Right lobe of liver (tissue), 6 donors: ENCODE measurements around the gene GALNT15. TPM values are rescaled to one million over a fixed set of nuclear protein-coding genes. Genes with fewer than 3 reads are reported as not detected.

Experiments used
- ATAC-seq, 4 donors: fragments of 200-7000 bp; cut with Tn5 transposase; one replicate each; pipeline ENCODE4 v1.9.1; 2020; ENCODE audit warnings: mild to moderate bottlenecking in 4 of 4, moderate library complexity in 4 of 4
- DNase-seq, 3 donors: peaks; one replicate each; pipeline ENCODE4 v3.0.0-alpha.2; 2020
- H3K27ac ChIP-seq, 3 donors: fragments of 200-600 bp; one replicate each; pipeline ENCODE4 v1.8.0; 2022
- H3K27me3 ChIP-seq, 2 donors: fragments of 200-600 bp; one replicate each; pipeline ENCODE4 v1.8.0; 2022
- H3K36me3 ChIP-seq, 4 donors: fragments of 200-600 bp; sonication (generic) in 1 of 4; one replicate each; pipeline versions ENCODE4 v1.5.1 to v1.8.0; 2017 to 2022; ENCODE audit warnings: control low read depth in 1 of 4
- H3K4me1 ChIP-seq, 4 donors: fragments of 200-600 bp; sonication (generic) in 1 of 4; one replicate each; pipeline versions ENCODE4 v1.5.1 to v1.8.0; 2017 to 2022; ENCODE audit warnings: control low read depth in 1 of 4
- H3K4me3 ChIP-seq, 3 donors: fragments of 200-600 bp; one replicate each; pipeline ENCODE4 v1.8.0; 2022
- H3K9me3 ChIP-seq, 4 donors: fragments of 200-600 bp; sonication (generic) in 1 of 4; one replicate each; pipeline versions ENCODE4 v1.5.1 to v1.8.0; 2017 to 2022; ENCODE audit warnings: control low read depth in 1 of 4
- CTCF ChIP-seq, 4 donors: fragments of 200-600 bp in 3 of 4; fragments of 450-650 bp in 1 of 4; IDR thresholded peaks; one replicate each; pipeline versions ENCODE4 v1.5.1 to v1.8.0; 2016 to 2022; ENCODE audit warnings: antibody characterized with exemption in 4 of 4, mild to moderate bottlenecking in 2 of 4
- POLR2A ChIP-seq: fragments of 450-650 bp; IDR thresholded peaks from one replicate; pipeline ENCODE4 v1.6.1; 2017; ENCODE audit warnings: antibody characterized with exemption, mild to moderate bottlenecking
- WGBS: methylation state at CpG from one replicate; pipeline ENCODE4 v1.1.6; 2018; ENCODE audit warnings: low coverage, low lambda C conversion rate; ENCODE audit not compliant: insufficient coverage; ENCODE audit errors: missing lambda C conversion rate; 5-methylcytosine and 5-hydroxymethylcytosine counted together
- intact Hi-C, 2 donors: fragments of 100-400 bp; cut with DNase I; formaldehyde crosslinking; loops; one replicate each; pipeline versions ENCODE4 v1.11.2 to v1.14.1; 2022
- total RNA-seq, 6 experiments: library from RNA; depleted of rRNA in 2 of 6; stranded (reverse); fragments of >200 nt in 2 of 6; fragmentation: NEBNext Ultra II Directional in 3 of 6; extraction: Animal tissue kit (Norgen Biotek cat#: 25700) in 3 of 6; gene quantifications; one replicate each; pipeline versions ENCODE4 v1.1.0 to v1.2.4, GENCODE V29; 2016 to 2023
- donor health status: DM: no; HTN: yes; CAD: no.
- donor health status: DM: no; HTN: no; CAD: no.
- donor health status: DM: no; HTN: no; CAD: no.
- donor health status: DM: no; HTN: yes; CAD: no.
- donor health status: DM: no; HTN: yes; CAD: no.

The GALNT15 gene
- total RNA-seq, 6 experiments from 2014 or later, result 2.0 to 9.2 (median 4.0) TPM

GRCh38 chr3:16222547-16222946 lies 48.1 kb downstream of the GALNT15 start:
- H3K36me3 ChIP-seq, result peaks cover 0 to 2% (median 0%) of the 10 kb centered on the region in 4 donors
- intact Hi-C loops, result no loop called here
- 100% methylated on average over 1 of the region's 2 CpGs for WGBS
- no peaks in the 10 kb centered on the region for H3K4me1 ChIP-seq
- no peak for TF ChIP-seq CTCF (IDR thresholded peaks at IDR 0.05)
- no peak for TF ChIP-seq POLR2A
- no peaks in the 10 kb centered on the region for H3K9me3 ChIP-seq
- DNase-seq, result no peak
- no peak overlapping the region for H3K4me3 ChIP-seq
- no peak overlapping the region for H3K27ac ChIP-seq
- ATAC-seq, result no peak
- H3K27me3 ChIP-seq, result no peaks in the 10 kb centered on the region

DNA sequence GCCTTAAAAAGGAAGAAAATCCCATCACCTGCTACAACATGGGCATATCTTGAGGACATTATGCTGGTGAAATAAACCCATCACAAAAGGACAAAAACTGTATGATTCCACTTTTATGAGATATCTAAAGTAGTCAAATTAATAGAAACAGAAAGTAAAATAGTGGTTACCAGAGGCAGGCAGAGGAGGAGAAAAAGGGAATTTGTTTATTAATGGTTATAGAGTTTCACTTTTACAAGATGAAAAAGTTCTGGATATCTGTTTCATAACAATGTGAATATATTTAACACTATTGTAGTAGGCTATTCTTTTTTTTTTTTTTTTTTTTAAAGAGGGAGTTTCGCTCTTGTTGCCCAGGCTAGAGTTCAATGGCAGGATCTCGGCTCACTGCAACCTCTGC lies 49.8 kb downstream of the GALNT15 start:
- 83% methylated on average over 2 of the region's 2 CpGs for WGBS
- Histone ChIP-seq H3K27ac (no peak overlapping the region), H3K9me3 (no peaks in the 10 kb centered on the region), H3K4me3 (no peak overlapping the region), H3K27me3 (no peaks in the 10 kb centered on the region), H3K4me1 (no peaks in the 10 kb centered on the region), H3K36me3 (peaks cover 0 to 2% (median 0%) of the 10 kb centered on the region in 4 donors)
- intact Hi-C loops, result no loop called here
- no peak for DNase-seq
- no peak for ATAC-seq
- TF ChIP-seq CTCF (IDR thresholded peaks at IDR 0.05) (no peak), POLR2A (no peak)

DNA sequence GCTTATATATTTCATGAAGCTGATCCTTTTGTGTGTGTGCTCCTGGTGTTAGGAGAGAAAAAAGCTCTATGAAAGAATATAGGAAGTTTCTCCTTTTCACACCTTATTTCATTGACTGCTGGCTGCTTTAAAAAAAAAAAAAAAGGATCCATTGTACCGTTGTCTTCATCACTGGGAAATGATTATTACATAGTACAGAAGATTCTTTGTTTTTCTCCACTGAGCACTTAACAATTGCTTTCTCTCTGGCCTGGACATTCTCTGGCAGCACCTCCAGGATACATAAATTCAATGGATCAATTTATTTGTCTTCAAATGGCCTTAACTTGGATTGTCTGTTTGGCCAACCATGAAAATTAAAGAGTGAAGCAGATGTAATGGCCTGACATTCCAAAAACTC lies 53.1 kb downstream of the GALNT15 start:
- H3K27me3 ChIP-seq, result no peaks in the 10 kb centered on the region
- WGBS, result 56% methylated on average over 1 of the region's 1 CpG
- no peak for ATAC-seq
- intact Hi-C loops, result no loop called here
- H3K9me3 ChIP-seq, result no peaks in the 10 kb centered on the region
- no peak for DNase-seq
- TF ChIP-seq POLR2A, result no peak
- TF ChIP-seq CTCF (IDR thresholded peaks at IDR 0.05), result no peak
- no peak overlapping the region for H3K4me3 ChIP-seq
- no peaks in the 10 kb centered on the region for H3K4me1 ChIP-seq
- no peak overlapping the region for H3K27ac ChIP-seq
- no peaks in the 10 kb centered on the region for H3K36me3 ChIP-seq

DNA sequence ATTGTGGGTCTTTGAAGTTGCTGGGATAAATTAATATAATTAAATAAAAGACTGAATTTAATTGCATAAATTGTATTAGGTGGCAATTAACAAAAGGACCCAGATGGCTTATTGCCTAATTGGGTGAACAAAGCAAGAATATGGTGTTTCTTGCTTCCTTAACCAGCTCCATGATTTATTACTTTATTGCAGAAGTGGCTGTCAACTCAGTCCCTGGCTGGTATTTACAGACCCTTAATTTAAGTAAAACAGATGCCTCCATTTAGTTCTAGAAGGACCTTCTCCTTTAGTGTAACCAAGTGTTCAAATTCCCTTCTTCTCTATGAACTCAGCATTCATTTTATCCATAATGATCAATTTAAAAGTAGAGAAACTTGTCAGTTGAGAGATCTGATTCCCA lies 55.2 kb downstream of the GALNT15 start:
- Histone ChIP-seq H3K4me3 (no peak overlapping the region), H3K4me1 (no peaks in the 10 kb centered on the region), H3K27me3 (no peaks in the 10 kb centered on the region), H3K27ac (no peak overlapping the region), H3K9me3 (no peaks in the 10 kb centered on the region), H3K36me3 (no peaks in the 10 kb centered on the region)
- intact Hi-C loops, result no loop called here
- TF ChIP-seq POLR2A (no peak), CTCF (IDR thresholded peaks at IDR 0.05) (no peak)
- ATAC-seq, result no peak
- no peak for DNase-seq

DNA sequence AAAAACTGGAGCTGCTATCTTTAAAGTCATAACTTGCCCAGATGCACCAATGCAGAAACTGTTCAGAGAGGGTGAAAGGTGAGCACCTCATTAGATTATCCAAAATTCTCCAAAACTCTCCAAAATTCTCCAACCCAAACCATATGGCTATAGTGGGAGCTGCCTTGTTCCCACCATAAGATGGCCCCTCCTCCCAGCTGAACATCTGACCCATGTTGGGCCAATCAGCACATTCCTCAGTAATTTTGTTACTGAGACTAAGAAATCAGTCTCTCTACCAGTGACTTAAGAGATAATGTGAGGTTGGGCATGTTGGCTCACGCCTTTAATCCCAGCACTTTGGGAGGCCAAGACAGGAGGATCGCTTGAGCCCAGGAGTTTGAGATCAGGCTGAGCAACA lies 57.5 kb downstream of the GALNT15 start:
- Histone ChIP-seq H3K27me3 (no peaks in the 10 kb centered on the region), H3K27ac (no peak overlapping the region), H3K4me1 (peaks cover 0 to 15% (median 0%) of the 10 kb centered on the region in 4 donors), H3K4me3 (no peak overlapping the region), H3K9me3 (no peaks in the 10 kb centered on the region), H3K36me3 (no peaks in the 10 kb centered on the region)
- DNase-seq (no peak), ATAC-seq (no peak)
- intact Hi-C loops, result no loop called here
- 93% methylated on average over 2 of the region's 2 CpGs for WGBS
- TF ChIP-seq POLR2A (no peak), CTCF (IDR thresholded peaks at IDR 0.05) (no peak)
